ENCODE results near the gene PACRG. TPM values are rescaled to one million over a fixed set of nuclear protein-coding genes. Genes with fewer than 3 reads are reported as not detected.
"Not testable (repeated sequence)": the region's sequence is repeated elsewhere in the genome, so short reads cannot be mapped to it uniquely, and the experiment has no call there.

PACRG gene
- total RNA-seq (0.83 and 0.99 TPM in 2 replicates), polyA plus RNA-seq (3.7 TPM in 2 replicates)

DNA sequence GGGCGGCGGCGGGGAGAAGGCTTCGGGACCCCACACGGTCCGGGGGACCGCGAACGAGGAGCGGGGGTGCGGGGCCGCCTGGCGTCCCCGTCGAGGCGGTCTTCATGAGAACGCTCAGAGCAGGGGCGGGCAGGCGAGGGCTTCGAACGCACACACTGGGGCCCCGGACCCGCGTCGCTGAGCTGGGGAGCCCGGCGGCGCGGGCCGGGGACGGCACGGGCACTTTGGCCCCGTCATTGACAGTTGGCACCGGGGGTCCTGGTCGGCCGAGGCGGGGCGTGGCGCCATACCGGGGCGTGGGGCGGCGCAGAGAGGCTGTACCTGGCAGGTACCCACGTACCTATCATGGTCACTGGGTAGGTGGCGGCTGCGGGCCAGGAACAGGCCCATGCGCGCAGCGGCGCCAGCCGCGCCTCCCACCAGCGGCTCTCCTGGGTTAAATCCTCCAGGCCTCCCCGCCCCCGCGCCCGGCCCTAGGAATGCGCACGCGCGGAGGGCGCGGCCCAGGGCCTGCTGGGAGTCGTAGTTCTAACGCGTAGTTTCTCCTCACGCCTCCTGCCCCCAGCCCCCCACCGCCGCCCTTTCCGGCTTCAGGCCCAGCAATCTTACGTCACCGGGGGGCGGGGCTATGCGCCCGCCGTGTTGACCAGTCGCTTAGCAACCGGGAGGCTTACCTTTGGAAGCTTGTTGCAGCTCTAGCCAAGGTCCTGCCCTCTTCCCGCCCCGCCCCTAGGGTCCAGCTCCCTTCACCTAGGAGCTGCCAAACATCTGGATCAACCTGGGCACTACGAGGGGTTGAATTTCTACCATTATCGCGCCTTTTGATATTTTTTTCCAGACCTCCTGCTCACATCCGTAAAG lies at the start of gene PACRG, which contains the start of gene PRKN:
PACRG (plus strand) TSS at position 653 of the 861 bp plus-strand sequence.
PRKN (minus strand) TSS at position 445 of the 861 bp plus-strand sequence.
- TF ChIP-seq, protein P1, sequence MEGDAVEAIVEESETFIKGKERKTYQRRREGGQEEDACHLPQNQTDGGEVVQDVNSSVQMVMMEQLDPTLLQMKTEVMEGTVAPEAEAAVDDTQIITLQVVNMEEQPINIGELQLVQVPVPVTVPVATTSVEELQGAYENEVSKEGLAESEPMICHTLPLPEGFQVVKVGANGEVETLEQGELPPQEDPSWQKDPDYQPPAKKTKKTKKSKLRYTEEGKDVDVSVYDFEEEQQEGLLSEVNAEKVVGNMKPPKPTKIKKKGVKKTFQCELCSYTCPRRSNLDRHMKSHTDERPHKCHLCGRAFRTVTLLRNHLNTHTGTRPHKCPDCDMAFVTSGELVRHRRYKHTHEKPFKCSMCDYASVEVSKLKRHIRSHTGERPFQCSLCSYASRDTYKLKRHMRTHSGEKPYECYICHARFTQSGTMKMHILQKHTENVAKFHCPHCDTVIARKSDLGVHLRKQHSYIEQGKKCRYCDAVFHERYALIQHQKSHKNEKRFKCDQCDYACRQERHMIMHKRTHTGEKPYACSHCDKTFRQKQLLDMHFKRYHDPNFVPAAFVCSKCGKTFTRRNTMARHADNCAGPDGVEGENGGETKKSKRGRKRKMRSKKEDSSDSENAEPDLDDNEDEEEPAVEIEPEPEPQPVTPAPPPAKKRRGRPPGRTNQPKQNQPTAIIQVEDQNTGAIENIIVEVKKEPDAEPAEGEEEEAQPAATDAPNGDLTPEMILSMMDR (IDR thresholded peaks at IDR 0.05; ENCODE audit: low read depth, low read length): no peak
- Histone ChIP-seq H3K27me3 (no peaks in the 10 kb centered on the region), H3K36me3 (no peaks in the 10 kb centered on the region), H3K9me3 (ENCODE audit: low read depth) (no peaks in the 10 kb centered on the region), H3K4me3 (peak within 1 kb of the TSS; percentile 70), H3K4me1 (ENCODE audit: low read depth) (peaks cover 12% of the 10 kb centered on the region), H3K27ac (peak within 1 kb of the TSS; percentile 63)
- DNase-seq (ENCODE audit: low read depth in 1 of 2, low spot score in 1 of 2): peak; percentile 99 to 100

DNA sequence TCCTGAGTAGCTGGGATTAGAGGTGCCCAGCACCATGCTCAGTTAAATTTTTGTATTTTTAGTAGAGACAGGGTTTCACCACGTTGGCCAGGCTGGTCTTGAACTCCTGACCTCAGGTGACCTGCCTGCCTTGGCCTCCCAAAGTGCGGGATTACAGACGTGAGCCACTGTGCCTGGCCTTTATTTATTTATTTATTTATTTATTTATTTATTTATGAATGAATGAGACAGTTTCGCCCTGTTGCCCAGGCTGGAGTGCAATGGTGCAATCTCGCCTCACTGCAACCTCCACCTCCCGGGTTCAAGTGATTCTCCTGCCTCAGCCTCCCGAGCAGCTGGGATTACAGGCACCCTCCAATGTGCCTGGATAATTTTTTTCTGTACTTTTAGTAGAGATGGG lies 48.9 kb upstream of the PACRG start:
- not testable (repeated sequence) for H3K36me3 ChIP-seq; H3K27me3 ChIP-seq; H3K9me3 ChIP-seq (ENCODE audit: low read depth); H3K4me1 ChIP-seq (ENCODE audit: low read depth); H3K27ac ChIP-seq; DNase-seq (ENCODE audit: low read depth in 1 of 2, low spot score in 1 of 2); H3K4me3 ChIP-seq

DNA sequence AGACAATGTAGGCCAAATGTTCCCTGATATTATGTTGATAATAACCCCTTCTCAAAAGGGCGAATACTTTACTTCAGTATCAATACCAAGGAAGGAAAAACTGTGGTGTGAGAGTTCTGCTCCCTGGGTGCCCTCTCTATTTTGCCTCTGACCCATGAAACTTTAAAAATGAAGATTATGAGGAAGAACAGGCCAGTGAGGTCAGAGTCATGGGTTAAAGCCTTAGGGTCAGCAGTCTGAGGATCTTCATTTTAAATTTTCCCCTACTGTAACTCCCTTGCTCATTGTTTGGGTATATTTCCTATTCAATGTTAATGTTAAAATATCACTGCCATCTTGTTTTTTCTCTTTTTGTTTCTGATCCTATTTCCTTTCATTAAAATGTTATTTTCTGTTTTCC lies 48.1 kb upstream of the PACRG start:
- H3K4me1 ChIP-seq (ENCODE audit: low read depth): no peaks in the 10 kb centered on the region
- H3K27me3 ChIP-seq: no peaks in the 10 kb centered on the region
- TF ChIP-seq, protein P1 (IDR thresholded peaks at IDR 0.05; ENCODE audit: low read depth, low read length): no peak

DNA sequence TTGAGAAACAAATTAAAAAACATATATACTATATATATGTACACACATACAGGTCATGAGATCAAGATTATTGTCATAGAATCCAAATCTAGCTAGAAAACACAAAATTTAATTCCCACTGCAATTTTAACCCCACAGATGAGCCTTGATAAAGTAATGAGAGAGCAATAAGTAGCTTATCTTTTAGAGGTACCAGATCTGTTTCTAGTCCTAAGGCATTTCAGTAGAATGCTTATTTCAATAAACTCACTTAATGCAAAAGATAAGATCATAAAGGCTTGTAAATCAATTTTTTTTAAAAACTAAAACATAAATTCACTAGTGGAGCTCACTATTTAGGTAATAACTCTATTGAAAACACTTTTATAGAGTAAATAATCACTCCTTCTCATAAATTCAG lies 47.4 kb upstream of the PACRG start:
- Histone ChIP-seq H3K27me3 (no peaks in the 10 kb centered on the region), H3K36me3 (no peaks in the 10 kb centered on the region), H3K27ac (no peak overlapping the region), H3K4me1 (ENCODE audit: low read depth) (no peaks in the 10 kb centered on the region), H3K9me3 (ENCODE audit: low read depth) (peaks cover 3% of the 10 kb centered on the region), H3K4me3 (no peak overlapping the region)
- TF ChIP-seq, protein P1 (IDR thresholded peaks at IDR 0.05; ENCODE audit: low read depth, low read length): no peak
- DNase-seq (ENCODE audit: low read depth in 1 of 2, low spot score in 1 of 2): no peak

More for the DNA sequence above, 48.1 kb upstream of the PACRG start:
- Histone ChIP-seq H3K27ac (no peak overlapping the region), H3K36me3 (no peaks in the 10 kb centered on the region), H3K9me3 (ENCODE audit: low read depth) (peaks cover 3% of the 10 kb centered on the region), H3K4me3 (no peak overlapping the region)
- DNase-seq (ENCODE audit: low read depth in 1 of 2, low spot score in 1 of 2): no peak

DNA sequence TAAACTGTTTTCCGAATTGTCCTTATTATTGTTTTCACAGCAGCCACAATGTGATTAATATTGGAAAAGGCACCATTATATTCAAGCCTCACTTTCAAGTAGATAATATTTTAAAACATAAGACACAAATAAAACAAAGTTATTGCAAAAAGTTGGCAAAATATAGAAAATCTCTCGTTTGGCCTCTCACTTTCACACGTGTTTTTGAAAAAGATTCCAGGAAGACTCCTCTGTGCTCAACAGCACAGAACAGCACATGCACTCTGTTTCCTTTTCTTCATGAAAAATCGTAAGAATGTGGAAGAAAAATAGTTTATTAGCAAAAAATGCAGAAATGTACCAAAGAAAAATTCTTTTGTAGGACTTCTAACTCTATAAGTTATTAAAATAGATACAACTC lies 46.9 kb upstream of the PACRG start:
- Histone ChIP-seq H3K9me3 (ENCODE audit: low read depth) (peaks cover 3% of the 10 kb centered on the region), H3K27me3 (no peaks in the 10 kb centered on the region), H3K27ac (no peak overlapping the region), H3K36me3 (no peaks in the 10 kb centered on the region), H3K4me1 (ENCODE audit: low read depth) (no peaks in the 10 kb centered on the region), H3K4me3 (no peak overlapping the region)
- TF ChIP-seq, protein P1 (IDR thresholded peaks at IDR 0.05; ENCODE audit: low read depth, low read length): no peak
- no peak for DNase-seq (ENCODE audit: low read depth in 1 of 2, low spot score in 1 of 2)

DNA sequence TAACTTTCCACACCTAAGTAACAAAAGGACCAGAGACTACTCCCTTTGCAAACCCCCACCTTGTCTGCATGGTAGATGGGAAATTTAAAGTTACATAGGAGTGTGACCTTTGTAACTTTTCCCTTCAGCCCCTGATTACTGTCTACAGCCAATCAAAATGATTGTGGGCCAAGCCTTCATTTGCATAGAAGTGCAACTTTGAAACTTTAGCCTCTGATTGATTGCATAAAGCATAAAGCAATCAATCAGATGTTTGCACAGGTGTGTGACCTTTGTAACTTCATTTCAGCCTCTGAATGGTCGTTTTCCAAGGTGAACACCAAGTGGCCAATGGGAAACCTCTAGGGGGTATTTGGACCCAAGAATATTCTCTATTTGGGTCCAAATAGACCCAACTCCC lies 46.3 kb upstream of the PACRG start:
- Histone ChIP-seq H3K9me3 (ENCODE audit: low read depth) (peaks cover 3% of the 10 kb centered on the region), H3K4me3 (no peak overlapping the region), H3K4me1 (ENCODE audit: low read depth) (no peaks in the 10 kb centered on the region), H3K36me3 (no peaks in the 10 kb centered on the region), H3K27ac (no peak overlapping the region), H3K27me3 (no peaks in the 10 kb centered on the region)
- TF ChIP-seq, protein P1 (IDR thresholded peaks at IDR 0.05; ENCODE audit: low read depth, low read length): no peak
- DNase-seq (ENCODE audit: low read depth in 1 of 2, low spot score in 1 of 2): no peak

All from cardiac muscle cell (in vitro differentiated cells and primary cell).